Measurements from ENCODE around the gene ITGA3.
A peak's percentile ranks its signal among the peaks of the same experiment; 100 is the strongest.
"Not testable (repeated sequence)": the region's sequence is repeated elsewhere in the genome, so short reads cannot be mapped to it uniquely, and the experiment has no call there.

The ITGA3 gene

DNA sequence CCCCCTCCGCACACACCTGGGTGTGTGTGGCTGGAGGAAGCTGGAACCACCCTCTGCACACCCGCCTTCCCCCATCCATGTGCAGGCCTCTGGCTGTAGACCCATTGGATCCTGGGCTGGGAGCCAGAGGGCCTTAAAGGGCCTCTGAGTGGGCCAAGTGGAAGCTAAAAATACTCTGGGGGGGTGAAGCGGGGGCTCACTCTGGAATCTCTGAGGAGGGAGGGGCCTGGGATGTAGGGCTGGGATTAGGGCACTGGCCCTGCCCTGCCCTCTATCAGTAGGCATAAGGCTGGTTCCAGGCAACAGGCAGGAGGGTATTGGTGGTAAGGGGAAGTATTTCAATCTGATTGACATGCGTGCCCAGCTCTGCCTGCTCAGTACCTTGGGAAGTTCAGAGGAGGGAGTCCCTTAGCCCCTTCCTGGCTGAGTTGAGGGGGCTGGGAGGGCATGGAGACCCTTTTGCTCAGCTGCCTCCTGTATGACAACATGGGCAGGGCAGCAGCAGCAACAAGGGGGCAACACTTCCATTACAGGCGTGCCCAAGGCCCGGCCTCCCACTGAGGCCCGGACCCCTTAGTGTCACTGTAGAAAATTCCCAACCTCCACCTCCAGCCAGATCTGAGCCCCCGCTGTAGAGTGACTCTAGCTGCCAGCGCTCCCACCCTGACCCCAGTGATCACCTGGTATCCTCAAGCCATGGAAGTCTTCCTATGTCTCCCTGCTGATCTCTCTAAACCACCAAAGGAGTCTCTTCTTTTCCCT lies 5.2 kb downstream of the ITGA3 start:
- no peak overlapping the region for H3K4me2 ChIP-seq (ENCODE audit: low read length)
- H3K79me2 ChIP-seq = peaks cover 2% of the 10 kb centered on the region
- H3K9ac ChIP-seq = no peak overlapping the region
- H3K36me3 ChIP-seq (ENCODE audit: control insufficient read depth, insufficient read depth, low read length) = no peaks in the 10 kb centered on the region
- H3K4me1 ChIP-seq = peaks cover 13% of the 10 kb centered on the region
- H3K27me3 ChIP-seq (ENCODE audit: control insufficient read depth, insufficient read depth, low read length) = no peaks in the 10 kb centered on the region
- no peak overlapping the region for H3K4me3 ChIP-seq (ENCODE audit: low read depth, low read length)
- TF ChIP-seq, protein P1, sequence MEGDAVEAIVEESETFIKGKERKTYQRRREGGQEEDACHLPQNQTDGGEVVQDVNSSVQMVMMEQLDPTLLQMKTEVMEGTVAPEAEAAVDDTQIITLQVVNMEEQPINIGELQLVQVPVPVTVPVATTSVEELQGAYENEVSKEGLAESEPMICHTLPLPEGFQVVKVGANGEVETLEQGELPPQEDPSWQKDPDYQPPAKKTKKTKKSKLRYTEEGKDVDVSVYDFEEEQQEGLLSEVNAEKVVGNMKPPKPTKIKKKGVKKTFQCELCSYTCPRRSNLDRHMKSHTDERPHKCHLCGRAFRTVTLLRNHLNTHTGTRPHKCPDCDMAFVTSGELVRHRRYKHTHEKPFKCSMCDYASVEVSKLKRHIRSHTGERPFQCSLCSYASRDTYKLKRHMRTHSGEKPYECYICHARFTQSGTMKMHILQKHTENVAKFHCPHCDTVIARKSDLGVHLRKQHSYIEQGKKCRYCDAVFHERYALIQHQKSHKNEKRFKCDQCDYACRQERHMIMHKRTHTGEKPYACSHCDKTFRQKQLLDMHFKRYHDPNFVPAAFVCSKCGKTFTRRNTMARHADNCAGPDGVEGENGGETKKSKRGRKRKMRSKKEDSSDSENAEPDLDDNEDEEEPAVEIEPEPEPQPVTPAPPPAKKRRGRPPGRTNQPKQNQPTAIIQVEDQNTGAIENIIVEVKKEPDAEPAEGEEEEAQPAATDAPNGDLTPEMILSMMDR (IDR thresholded peaks at IDR 0.05) = no peak
- no peak overlapping the region for H3K27ac ChIP-seq
- H3K9me3 ChIP-seq (ENCODE audit: control insufficient read depth, low read length) = no peaks in the 10 kb centered on the region
- H2AFZ ChIP-seq = no peak overlapping the region

DNA sequence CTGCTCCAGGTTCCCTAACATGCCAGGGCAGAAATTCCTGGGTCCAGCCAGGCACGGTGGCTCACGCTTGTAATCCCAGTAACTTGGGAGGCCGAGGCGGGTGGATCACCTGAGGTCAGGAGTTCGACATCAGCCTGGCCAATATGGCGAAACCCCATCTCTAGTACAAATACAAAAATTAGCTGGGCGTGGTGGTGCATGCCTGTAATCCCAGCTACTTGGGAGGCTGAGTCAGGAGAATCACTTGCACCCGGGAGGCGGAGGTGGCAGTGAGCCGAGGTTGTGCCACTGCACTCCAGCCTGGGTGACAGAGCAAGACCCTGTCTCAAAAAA lies 5.8 kb downstream of the ITGA3 start:
- H3K4me3 ChIP-seq (ENCODE audit: low read depth, low read length); H3K27me3 ChIP-seq (ENCODE audit: control insufficient read depth, insufficient read depth, low read length); H3K36me3 ChIP-seq (ENCODE audit: control insufficient read depth, insufficient read depth, low read length); H3K9ac ChIP-seq; H2AFZ ChIP-seq; H3K27ac ChIP-seq; H3K4me2 ChIP-seq (ENCODE audit: low read length); H3K9me3 ChIP-seq (ENCODE audit: control insufficient read depth, low read length); H3K79me2 ChIP-seq: not testable (repeated sequence)
- H3K4me1 ChIP-seq = peaks cover 13% of the 10 kb centered on the region

DNA sequence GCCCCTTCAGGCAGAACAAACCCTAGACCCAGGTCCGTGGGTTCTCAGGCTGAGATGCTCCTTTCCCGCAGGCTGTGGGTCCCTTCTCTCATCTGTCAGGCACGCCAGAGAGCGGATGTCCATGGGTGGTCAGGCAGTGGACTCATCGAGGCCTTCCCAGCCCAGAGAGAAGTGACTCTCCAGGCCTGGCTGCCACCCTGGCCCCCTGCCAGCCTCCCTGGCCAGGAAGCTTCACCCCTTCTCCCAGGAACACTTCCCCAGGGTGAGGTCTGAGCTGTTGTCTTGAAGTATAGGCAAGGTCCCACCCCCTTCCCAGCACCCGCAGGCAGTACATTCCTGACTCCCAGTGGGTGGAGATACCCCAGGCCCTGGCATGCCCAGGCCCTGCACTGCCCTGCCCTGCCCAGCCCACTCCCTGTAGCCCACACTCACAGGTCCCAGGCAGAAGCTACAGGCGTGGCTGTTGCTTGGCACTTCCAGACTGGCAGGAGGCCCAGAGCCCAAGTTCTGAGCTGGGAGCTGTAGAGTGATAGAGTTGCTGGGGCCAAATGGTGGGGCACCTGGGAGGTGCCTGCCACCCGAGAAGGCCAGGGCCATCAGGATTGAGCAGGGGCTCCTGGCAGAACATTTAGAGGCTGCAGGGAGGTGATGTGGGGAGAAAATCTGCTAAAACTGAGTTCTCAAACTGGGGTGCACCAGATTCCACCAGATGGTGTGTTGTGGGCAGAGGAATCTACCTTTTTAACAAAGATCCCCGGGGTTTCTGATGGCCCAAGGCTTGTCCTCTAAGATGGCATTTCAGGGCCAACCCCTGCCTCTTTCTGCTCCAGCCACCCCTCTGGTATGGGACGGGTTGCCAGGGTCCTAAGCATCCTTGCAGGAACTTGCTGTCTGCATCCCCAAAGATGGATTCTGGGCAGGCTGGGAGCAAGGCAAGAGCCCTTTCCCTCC lies 6.7 kb downstream of the ITGA3 start:
- H3K27ac ChIP-seq = peak overlapping the region; percentile 55
- no peak overlapping the region for H3K4me2 ChIP-seq (ENCODE audit: low read length)
- no peak overlapping the region for H3K9ac ChIP-seq
- no peaks in the 10 kb centered on the region for H3K9me3 ChIP-seq (ENCODE audit: control insufficient read depth, low read length)
- H2AFZ ChIP-seq = peak overlapping the region; percentile 40
- H3K4me3 ChIP-seq (ENCODE audit: low read depth, low read length) = no peak overlapping the region
- no peaks in the 10 kb centered on the region for H3K27me3 ChIP-seq (ENCODE audit: control insufficient read depth, insufficient read depth, low read length)
- H3K79me2 ChIP-seq = peaks cover 3% of the 10 kb centered on the region
- H3K4me1 ChIP-seq = peaks cover 13% of the 10 kb centered on the region
- no peaks in the 10 kb centered on the region for H3K36me3 ChIP-seq (ENCODE audit: control insufficient read depth, insufficient read depth, low read length)
- TF ChIP-seq, protein P1 (IDR thresholded peaks at IDR 0.05) = no peak

DNA sequence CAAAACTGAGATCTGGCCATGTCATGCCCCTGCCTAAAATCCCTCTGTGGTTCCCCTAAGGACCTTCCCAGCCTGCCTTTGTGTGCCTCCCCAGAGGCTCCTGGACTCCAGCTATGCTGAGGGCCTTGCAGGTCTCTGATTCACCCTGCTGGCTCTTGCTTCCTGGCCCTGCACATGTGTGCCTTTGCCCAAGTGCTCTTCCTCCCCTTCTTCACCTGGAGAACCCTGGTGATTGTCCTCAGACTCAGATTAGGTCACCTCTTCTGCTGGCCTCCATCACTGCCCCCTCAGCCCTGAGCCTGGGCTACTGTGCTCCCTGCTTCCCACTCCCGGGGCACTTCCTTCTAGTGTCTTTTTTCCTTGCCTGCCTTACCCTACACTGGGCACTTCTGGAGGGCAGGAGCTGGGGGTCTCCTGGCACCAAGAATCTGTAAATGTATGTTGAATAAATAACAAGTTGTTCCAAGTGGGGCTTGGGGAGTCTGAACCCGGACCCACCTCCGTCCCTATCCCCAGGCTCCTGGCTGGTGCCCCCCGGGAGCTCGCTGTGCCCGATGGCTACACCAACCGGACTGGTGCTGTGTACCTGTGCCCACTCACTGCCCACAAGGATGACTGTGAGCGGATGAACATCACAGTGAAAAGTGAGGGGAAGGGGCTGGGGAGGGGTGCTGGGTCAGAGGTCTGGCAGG lies 7.8 kb downstream of the ITGA3 start:
- Histone ChIP-seq H2AFZ (no peak overlapping the region), H3K9ac (no peak overlapping the region), H3K4me3 (ENCODE audit: low read depth, low read length) (no peak overlapping the region), H3K36me3 (ENCODE audit: control insufficient read depth, insufficient read depth, low read length) (no peaks in the 10 kb centered on the region), H3K27me3 (ENCODE audit: control insufficient read depth, insufficient read depth, low read length) (no peaks in the 10 kb centered on the region), H3K4me1 (peaks cover 13% of the 10 kb centered on the region), H3K27ac (no peak overlapping the region), H3K4me2 (ENCODE audit: low read length) (no peak overlapping the region), H3K79me2 (peaks cover 6% of the 10 kb centered on the region), H3K9me3 (ENCODE audit: control insufficient read depth, low read length) (no peaks in the 10 kb centered on the region)
- TF ChIP-seq, protein P1 (IDR thresholded peaks at IDR 0.05) = no peak

Data from parathyroid adenoma (tissue), 2 donors.